Ovary (tissue), 3 donors: ENCODE results near the gene COL25A1.

Source experiments
- EP300 ChIP-seq: sonication (generic); formaldehyde crosslinking; IDR thresholded peaks from one replicate; pipeline ENCODE4 v1.6.1; 2017; ENCODE audit warnings: antibody characterized with exemption
- POLR2A ChIP-seq: fragments of 450-650 bp; IDR thresholded peaks from one replicate; pipeline ENCODE4 v1.6.1; 2017; ENCODE audit warnings: antibody characterized with exemption, mild to moderate bottlenecking, moderate library complexity
- TF ChIP-seq, protein P1 (sequence below), 3 donors: fragments of 450-650 bp in 2 of 3; fragments of 200-600 bp in 1 of 3; IDR thresholded peaks; one replicate each; pipeline versions ENCODE4 v1.5.1 to v1.8.0; 2016 to 2022; ENCODE audit warnings: antibody characterized with exemption in 3 of 3, mild to moderate bottlenecking in 1 of 3
- donor health status: DM: no; HTN: no; CAD: no.

DNA sequence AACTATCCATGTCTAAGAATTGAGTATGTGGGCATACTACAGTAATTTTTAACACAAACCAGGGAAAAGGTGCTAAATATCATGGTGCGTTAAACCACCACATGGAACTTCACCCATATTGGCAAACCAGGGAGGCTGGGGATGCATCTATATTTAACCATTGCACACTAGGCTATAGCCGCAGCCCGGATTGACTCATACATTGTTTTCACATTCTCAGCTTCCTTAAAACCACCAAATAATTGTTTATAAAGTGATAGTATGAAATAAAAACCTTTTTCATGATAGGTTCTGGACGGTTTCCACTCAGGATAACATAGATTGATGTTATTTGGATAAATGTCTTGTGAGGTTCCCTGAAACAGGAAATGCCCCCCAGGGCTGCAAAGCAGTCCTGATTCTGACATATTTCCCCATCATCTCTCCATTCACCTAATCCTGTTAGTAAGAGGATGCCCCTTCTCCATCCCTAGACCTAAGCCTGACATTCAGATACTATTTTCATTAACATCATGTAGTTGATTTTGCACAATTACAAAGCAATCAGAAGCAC lies 7.9 kb downstream of the COL25A1 start:
- TF ChIP-seq, protein P1, sequence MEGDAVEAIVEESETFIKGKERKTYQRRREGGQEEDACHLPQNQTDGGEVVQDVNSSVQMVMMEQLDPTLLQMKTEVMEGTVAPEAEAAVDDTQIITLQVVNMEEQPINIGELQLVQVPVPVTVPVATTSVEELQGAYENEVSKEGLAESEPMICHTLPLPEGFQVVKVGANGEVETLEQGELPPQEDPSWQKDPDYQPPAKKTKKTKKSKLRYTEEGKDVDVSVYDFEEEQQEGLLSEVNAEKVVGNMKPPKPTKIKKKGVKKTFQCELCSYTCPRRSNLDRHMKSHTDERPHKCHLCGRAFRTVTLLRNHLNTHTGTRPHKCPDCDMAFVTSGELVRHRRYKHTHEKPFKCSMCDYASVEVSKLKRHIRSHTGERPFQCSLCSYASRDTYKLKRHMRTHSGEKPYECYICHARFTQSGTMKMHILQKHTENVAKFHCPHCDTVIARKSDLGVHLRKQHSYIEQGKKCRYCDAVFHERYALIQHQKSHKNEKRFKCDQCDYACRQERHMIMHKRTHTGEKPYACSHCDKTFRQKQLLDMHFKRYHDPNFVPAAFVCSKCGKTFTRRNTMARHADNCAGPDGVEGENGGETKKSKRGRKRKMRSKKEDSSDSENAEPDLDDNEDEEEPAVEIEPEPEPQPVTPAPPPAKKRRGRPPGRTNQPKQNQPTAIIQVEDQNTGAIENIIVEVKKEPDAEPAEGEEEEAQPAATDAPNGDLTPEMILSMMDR (IDR thresholded peaks at IDR 0.05): no peak
- TF ChIP-seq EP300 (no peak), POLR2A (no peak)
